GM12891 (cell line): Measurements from ENCODE around the gene IL18BP.

Source experiments
- DNase-seq: peaks from one replicate; pipeline ENCODE4 v3.0.0; 2011; ENCODE audit warnings: low spot score; ENCODE audit not compliant: insufficient read length
- FAIRE-seq: peaks from 2 replicates; lab custom pipeline; 2011; peaks lifted over from hg19 to GRCh38; lab: Jason Lieb, UNC
- PAX5 ChIP-seq: IDR thresholded peaks from 2 replicates; pipeline ENCODE4 v1.6.1; 2011; ENCODE audit warnings: low read length, moderate library complexity, mild to moderate bottlenecking; ENCODE audit not compliant: insufficient read depth, severe bottlenecking
- POLR2A ChIP-seq: IDR thresholded peaks from 2 replicates; pipeline ENCODE4 v1.6.1; 2011; ENCODE audit warnings: low read depth, low read length, control low read depth
- POLR2AphosphoS5 ChIP-seq: IDR thresholded peaks from 2 replicates; pipeline ENCODE4 v1.6.1; 2011; ENCODE audit warnings: low read depth, low read length, control low read depth
- POU2F2 ChIP-seq: IDR thresholded peaks from 2 replicates; pipeline ENCODE4 v1.6.1; 2011; ENCODE audit warnings: low read depth, mild to moderate bottlenecking, control low read depth, low read length, moderate library complexity
- SPI1 ChIP-seq: IDR thresholded peaks from 2 replicates; pipeline ENCODE4 v1.6.1; 2011; ENCODE audit warnings: low read depth, low read length, control low read depth
- TAF1 ChIP-seq: IDR thresholded peaks from 2 replicates; pipeline ENCODE4 v1.6.1; 2011; ENCODE audit warnings: low read depth, low read length, control low read depth

The IL18BP gene

GRCh38 chr11:71994786-71995185, 3.9 kb upstream of the IL18BP start:
- TF ChIP-seq TAF1 (no peak), PAX5 (no peak), POLR2A (no peak), POU2F2 (no peak), POLR2AphosphoS5 (no peak), SPI1 (no peak)
- DNase-seq (no peak), FAIRE-seq (no peak)

GRCh38 chr11:71995726-71996291, 2.9 kb upstream of the IL18BP start:
- DNase-seq, result no peak
- FAIRE-seq, result no peak

GRCh38 chr11:71996517-71996916, 2.2 kb upstream of the IL18BP start:
- TF ChIP-seq POLR2A (no peak), TAF1 (no peak), POU2F2 (no peak), POLR2AphosphoS5 (no peak), PAX5 (no peak), SPI1 (no peak)
- no peak for DNase-seq
- FAIRE-seq, result no peak

More at GRCh38 chr11:71995726-71996291, 2.9 kb upstream of the IL18BP start:
- TF ChIP-seq TAF1 (no peak), POLR2AphosphoS5 (no peak), POLR2A (no peak)

GRCh38 chr11:71996946-71997345, 1.8 kb upstream of the IL18BP start:
- TF ChIP-seq PAX5, result no peak
- TF ChIP-seq POU2F2, result no peak
- TF ChIP-seq POLR2A, result no peak
- TF ChIP-seq TAF1, result no peak
- FAIRE-seq (no peak), DNase-seq (no peak)

DNA sequence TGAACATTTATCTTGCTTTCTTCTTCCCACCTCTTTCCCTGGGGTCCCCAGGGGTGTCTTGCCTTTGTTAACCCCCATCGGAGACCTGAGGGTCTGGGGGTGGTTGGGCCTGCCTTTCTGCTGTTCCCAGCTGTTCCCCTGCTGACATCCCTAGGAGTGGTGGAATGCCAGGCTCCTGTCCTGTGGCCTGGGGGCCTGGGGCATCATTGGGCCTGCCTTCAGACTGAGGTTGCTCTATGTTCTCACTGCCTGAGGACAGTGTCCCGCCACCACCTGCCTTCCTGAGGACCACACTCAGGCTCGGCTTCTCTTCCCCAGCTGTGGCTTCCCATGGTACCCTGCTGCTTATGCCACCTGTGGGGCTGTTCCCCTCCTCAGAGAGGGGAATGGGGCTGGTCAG, 1.1 kb upstream of the IL18BP start:
- FAIRE-seq (no peak), DNase-seq (no peak)
- TF ChIP-seq POU2F2, result no peak
- TF ChIP-seq POLR2A, result no peak
- TF ChIP-seq SPI1, result no peak
- no peak for TF ChIP-seq PAX5
- no peak for TF ChIP-seq TAF1
- no peak for TF ChIP-seq POLR2AphosphoS5

DNA sequence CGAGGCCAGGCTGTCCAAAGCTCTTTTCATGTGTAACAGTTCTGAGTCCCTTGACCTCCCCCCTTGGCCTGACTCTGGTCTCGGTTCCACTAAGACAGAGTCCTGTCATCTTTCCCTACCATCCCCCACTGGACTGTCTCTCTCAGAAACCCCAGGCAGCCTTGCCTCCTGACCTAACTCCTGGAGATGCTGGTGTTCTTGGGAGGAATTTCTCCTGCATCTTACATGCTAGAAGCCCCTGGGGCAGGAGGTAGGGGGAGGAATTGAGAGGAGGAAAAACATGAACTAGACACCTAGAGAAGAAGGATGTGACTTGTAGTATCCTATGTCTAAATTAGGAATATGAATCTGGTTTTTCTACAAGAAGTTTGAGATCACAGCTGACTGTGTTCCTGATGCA, 648 bp upstream of the IL18BP start:
- no peak for FAIRE-seq
- TF ChIP-seq TAF1 (no peak), SPI1 (no peak), POLR2AphosphoS5 (no peak), POLR2A (no peak), PAX5 (no peak), POU2F2 (no peak)
- DNase-seq, result no peak

DNA sequence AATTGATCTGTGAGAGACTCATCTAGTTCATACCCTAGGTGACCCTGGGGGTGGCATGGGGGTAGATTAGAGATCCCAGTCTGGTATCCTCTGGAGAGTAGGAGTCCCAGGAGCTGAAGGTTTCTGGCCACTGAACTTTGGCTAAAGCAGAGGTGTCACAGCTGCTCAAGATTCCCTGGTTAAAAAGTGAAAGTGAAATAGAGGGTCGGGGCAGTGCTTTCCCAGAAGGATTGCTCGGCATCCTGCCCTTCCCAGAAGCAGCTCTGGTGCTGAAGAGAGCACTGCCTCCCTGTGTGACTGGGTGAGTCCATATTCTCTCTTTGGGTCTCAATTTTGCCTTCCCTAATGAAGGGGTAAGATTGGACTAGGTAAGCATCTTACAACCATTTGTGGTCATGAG, 653 bp downstream of the IL18BP start:
- DNase-seq (no peak), FAIRE-seq (no peak)
- TF ChIP-seq POLR2AphosphoS5 (no peak), TAF1 (no peak), POU2F2 (no peak), POLR2A (no peak), PAX5 (no peak), SPI1 (no peak)

DNA sequence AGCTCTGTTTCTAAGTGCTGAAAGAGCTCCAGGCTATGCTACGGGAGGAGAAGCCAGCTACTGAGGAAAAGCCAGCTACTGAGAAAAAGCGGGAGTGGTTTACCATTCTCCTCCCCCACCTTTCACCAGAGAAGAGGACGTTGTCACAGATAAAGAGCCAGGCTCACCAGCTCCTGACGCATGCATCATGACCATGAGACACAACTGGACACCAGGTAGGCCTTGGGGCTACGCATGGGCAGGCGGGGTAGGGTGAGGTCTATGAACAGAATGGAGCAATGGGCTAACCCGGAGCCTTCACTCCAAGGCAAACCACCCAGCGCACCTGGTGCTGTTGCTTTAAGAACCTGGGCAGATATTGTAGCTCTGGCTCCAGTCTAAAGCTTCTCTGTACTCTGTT, 1.1 kb downstream of the IL18BP start:
- no peak for TF ChIP-seq POLR2A
- no peak for TF ChIP-seq POU2F2
- no peak for TF ChIP-seq PAX5
- TF ChIP-seq TAF1, result no peak
- TF ChIP-seq POLR2AphosphoS5, result no peak
- TF ChIP-seq SPI1, result no peak
- FAIRE-seq (no peak), DNase-seq (no peak)

GRCh38 chr11:72000202-72000867, 1.6 kb downstream of the IL18BP start:
- DNase-seq, result no peak
- TF ChIP-seq PAX5, result no peak
- TF ChIP-seq POLR2AphosphoS5, result no peak
- no peak for TF ChIP-seq TAF1
- no peak for TF ChIP-seq SPI1
- no peak for TF ChIP-seq POU2F2
- TF ChIP-seq POLR2A, result no peak
- no peak for FAIRE-seq

DNA sequence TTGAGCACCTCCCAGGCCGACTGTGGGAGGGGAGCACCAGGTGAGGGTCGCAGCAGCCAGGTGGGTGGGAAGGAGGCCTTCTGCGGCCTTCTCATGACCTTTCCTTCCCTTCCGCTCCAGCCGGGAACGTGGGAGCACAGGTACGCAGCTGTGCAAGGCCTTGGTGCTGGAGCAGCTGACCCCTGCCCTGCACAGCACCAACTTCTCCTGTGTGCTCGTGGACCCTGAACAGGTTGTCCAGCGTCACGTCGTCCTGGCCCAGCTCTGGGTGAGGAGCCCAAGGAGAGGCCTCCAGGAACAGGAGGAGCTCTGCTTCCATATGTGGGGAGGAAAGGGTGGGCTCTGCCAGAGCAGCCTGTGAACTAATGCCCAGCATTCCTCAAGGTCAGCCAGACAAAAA, 2.6 kb downstream of the IL18BP start:
- FAIRE-seq (no peak), DNase-seq (no peak)
- TF ChIP-seq TAF1 (no peak), POLR2A (peak; percentile 12; the same call in 1 of the 2 replicates), POLR2AphosphoS5 (no peak; the same call in 1 of the 2 replicates)
